Measurements from ENCODE around the gene ICAM1. TPM values are rescaled to one million over a fixed set of nuclear protein-coding genes. Genes with fewer than 3 reads are reported as not detected.

Gene ICAM1
- total and polyA plus RNA-seq, 4 donors, result 88.4 to 391 (median 185) TPM

DNA sequence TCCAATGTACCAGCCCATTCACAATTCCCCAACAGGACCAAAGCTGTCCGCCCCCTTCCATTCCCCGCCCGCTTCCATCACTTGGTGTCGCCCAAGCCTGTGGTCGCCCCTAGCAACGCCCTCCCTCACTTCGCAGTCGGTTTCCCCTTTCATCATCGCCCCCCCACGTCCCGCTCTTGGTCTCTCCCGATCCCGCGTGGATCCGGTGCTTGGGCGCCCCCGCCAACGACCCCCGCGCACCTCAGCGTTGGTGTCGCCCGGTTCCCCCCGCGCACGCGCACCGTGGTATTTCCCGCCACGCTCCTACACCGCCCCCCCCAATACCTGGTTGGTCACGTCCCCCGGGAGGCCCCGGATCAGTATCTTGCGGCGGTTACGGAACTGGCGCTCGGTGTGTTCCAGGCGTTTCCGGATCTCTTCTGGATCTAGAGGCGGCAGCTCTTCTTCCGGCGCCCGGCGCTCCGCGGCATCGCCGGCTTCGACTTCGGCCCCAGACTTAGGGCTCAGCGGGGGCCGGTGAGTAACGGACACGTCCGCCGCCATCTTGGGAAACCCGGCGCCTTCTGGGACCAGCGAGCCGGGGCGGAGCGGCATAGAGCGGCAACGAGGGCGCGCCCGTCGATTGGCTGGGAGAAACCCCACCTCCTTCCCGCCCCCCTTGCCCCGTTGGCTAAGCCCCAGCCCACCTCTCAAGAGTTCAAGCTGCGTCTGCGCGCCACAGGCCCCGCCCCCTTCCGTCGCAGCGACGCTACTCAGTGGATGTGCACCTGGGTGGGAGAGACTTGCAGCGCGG lies 62.2 kb downstream of the ICAM1 start, which contains the start of gene RAVER1:
Gene RAVER1, minus strand, starts transcription at position 565 of the 793 bp plus-strand sequence. Its CDS starts 22 bp downstream, at position 543.
- DNase-seq (peak; percentile 98 to 99 (median 98)), ATAC-seq (ENCODE audit: insufficient read depth, low FRiP score) (peak; percentile 91)
- Histone ChIP-seq H3K4me3 (peak within 1 kb of the TSS; percentile 90), H3K4me1 (ENCODE audit: control insufficient read depth in 5 of 5, insufficient read depth in 5 of 5, low read length in 5 of 5) (peaks cover 0 to 25% (median 9%) of the 10 kb centered on the region in 5 donors), H3K9me3 (ENCODE audit: control insufficient read depth in 4 of 4, insufficient read depth in 3 of 4, low read length in 3 of 4) (no peaks in the 10 kb centered on the region), H3K27me3 (ENCODE audit: control insufficient read depth in 3 of 3, insufficient read depth in 3 of 3, low read length in 2 of 3) (no peaks in the 10 kb centered on the region), H3K27ac (ENCODE audit: low read depth in 1 of 2, low read length in 1 of 2) (peak within 1 kb of the TSS; percentile 89 to 99), H3K9ac (ENCODE audit: insufficient read depth in 1 of 2, low read length in 2 of 2) (peak within 1 kb of the TSS in 1 of 2 donors; percentile 40), H3K36me3 (ENCODE audit: control insufficient read depth in 4 of 4, insufficient read depth in 4 of 4, low read length in 4 of 4) (peaks cover 0 to 18% (median 11%) of the 10 kb centered on the region in 4 donors)
- WGBS, 2 donors, result 0 to 1% methylated on average over 74 to 82 of the region's 82 CpGs
- TF ChIP-seq, protein P1, sequence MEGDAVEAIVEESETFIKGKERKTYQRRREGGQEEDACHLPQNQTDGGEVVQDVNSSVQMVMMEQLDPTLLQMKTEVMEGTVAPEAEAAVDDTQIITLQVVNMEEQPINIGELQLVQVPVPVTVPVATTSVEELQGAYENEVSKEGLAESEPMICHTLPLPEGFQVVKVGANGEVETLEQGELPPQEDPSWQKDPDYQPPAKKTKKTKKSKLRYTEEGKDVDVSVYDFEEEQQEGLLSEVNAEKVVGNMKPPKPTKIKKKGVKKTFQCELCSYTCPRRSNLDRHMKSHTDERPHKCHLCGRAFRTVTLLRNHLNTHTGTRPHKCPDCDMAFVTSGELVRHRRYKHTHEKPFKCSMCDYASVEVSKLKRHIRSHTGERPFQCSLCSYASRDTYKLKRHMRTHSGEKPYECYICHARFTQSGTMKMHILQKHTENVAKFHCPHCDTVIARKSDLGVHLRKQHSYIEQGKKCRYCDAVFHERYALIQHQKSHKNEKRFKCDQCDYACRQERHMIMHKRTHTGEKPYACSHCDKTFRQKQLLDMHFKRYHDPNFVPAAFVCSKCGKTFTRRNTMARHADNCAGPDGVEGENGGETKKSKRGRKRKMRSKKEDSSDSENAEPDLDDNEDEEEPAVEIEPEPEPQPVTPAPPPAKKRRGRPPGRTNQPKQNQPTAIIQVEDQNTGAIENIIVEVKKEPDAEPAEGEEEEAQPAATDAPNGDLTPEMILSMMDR (IDR thresholded peaks at IDR 0.05; ENCODE audit: control extremely low read depth, extremely low read depth), result no peak

- no peaks in the 10 kb centered on the region for H3K9me3 ChIP-seq (ENCODE audit: control insufficient read depth in 4 of 4, insufficient read depth in 3 of 4, low read length in 3 of 4)
- peak overlapping the region in 1 of 2 donors; percentile 40 for H3K9ac ChIP-seq (ENCODE audit: insufficient read depth in 1 of 2, low read length in 2 of 2)
- H3K4me3 ChIP-seq, result peak overlapping the region; percentile 47
- TF ChIP-seq, protein P1 (IDR thresholded peaks at IDR 0.05; ENCODE audit: control extremely low read depth, extremely low read depth), result no peak
- DNase-seq (peak in 1 of 3 donors; percentile 33), ATAC-seq (ENCODE audit: insufficient read depth, low FRiP score) (no peak)
- H3K27me3 ChIP-seq (ENCODE audit: control insufficient read depth in 3 of 3, insufficient read depth in 3 of 3, low read length in 2 of 3), result no peaks in the 10 kb centered on the region
- H3K36me3 ChIP-seq (ENCODE audit: control insufficient read depth in 4 of 4, insufficient read depth in 4 of 4, low read length in 4 of 4), result peaks cover 0 to 14% (median 8%) of the 10 kb centered on the region in 4 donors
- H3K4me1 ChIP-seq (ENCODE audit: control insufficient read depth in 5 of 5, insufficient read depth in 5 of 5, low read length in 5 of 5), result peaks cover 0 to 25% (median 9%) of the 10 kb centered on the region in 5 donors
- H3K27ac ChIP-seq (ENCODE audit: low read depth in 1 of 2, low read length in 1 of 2), result peak overlapping the region; percentile 76 to 89
- WGBS, 2 donors, result 24 to 49% methylated on average over 43 to 44 of the region's 44 CpGs
Measured at GRCh38 chr19:10333758-10334587, 63.1 kb downstream of the ICAM1 start.

DNA sequence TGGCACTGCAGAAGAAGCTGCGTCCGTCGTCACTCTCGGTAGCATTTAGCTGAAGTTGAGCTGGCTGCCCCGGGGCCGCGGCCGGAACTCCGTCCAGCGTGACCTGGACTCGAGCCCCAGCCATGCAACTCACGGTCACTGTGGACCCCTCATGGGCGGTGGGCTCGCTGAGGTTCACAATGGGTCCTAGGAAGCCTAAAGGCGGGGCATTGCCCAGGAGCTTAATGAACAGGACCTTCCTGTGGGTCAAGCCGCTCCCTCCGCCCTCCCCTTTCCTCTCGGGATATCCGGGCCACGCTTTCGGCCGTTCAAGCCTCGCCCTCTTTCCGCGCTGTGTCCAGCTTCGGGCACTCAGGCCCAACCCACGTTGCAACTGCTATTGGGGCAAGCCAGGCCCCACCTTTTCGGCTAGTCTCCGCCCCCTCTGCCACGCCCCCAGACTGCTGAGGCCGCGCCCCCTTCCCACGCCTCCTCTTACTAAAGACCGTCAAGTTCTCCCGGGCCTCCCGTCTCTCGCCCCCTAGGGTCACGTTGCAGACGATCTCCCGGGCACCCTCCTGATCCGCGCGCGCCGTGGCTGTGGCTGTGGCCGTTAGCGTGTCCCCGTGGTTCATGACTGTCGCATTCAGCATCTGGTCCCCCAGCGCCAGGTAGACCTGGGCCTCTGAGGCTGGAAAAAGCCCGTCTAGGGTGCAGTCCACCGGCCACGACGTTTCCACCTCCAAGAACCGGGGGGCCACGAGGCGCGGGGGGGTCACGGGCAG lies 63.9 kb downstream of the ICAM1 start:
- Histone ChIP-seq H3K27ac (ENCODE audit: low read depth in 1 of 2, low read length in 1 of 2) (peak overlapping the region; percentile 75 to 89), H3K4me3 (peak overlapping the region; percentile 47), H3K36me3 (ENCODE audit: control insufficient read depth in 4 of 4, insufficient read depth in 4 of 4, low read length in 4 of 4) (peaks cover 0 to 8% (median 4%) of the 10 kb centered on the region in 4 donors), H3K4me1 (ENCODE audit: control insufficient read depth in 5 of 5, insufficient read depth in 5 of 5, low read length in 5 of 5) (peaks cover 0 to 25% (median 9%) of the 10 kb centered on the region in 5 donors), H3K27me3 (ENCODE audit: control insufficient read depth in 3 of 3, insufficient read depth in 3 of 3, low read length in 2 of 3) (no peaks in the 10 kb centered on the region), H3K9me3 (ENCODE audit: control insufficient read depth in 4 of 4, insufficient read depth in 3 of 4, low read length in 3 of 4) (no peaks in the 10 kb centered on the region), H3K9ac (ENCODE audit: insufficient read depth in 1 of 2, low read length in 2 of 2) (peak overlapping the region in 1 of 2 donors; percentile 14)
- TF ChIP-seq, protein P1 (IDR thresholded peaks at IDR 0.05; ENCODE audit: control extremely low read depth, extremely low read depth), result no peak
- ATAC-seq (ENCODE audit: insufficient read depth, low FRiP score) (peak; percentile 79), DNase-seq (peak; percentile 95 to 96 (median 96))
- WGBS, 2 donors, result 27 to 52% methylated on average over 58 to 59 of the region's 59 CpGs
